DOHH2 (cell line): ENCODE data around the gene VRK2.

ENCODE experiments used
- H3F3A ChIP-seq: fragments of 200-600 bp; sonication (generic), shearing (Covaris generic); 2 replicates; pipeline ENCODE4 v1.6.0; 2016; ENCODE audit warnings: antibody characterized with exemption, mild to moderate bottlenecking; ENCODE audit not compliant: control insufficient read depth, insufficient read depth
- H3K27ac ChIP-seq: fragments of 200-600 bp; sonication (generic); 2 replicates; pipeline ENCODE4 v1.5.1; 2014; ENCODE audit warnings: low read depth, mild to moderate bottlenecking, low read length, moderate library complexity
- H3K27me3 ChIP-seq: fragments of 200-600 bp; sonication (generic); 2 replicates; pipeline ENCODE4 v1.6.1; 2014; ENCODE audit warnings: mild to moderate bottlenecking, low read length, mixed read lengths; ENCODE audit not compliant: control insufficient read depth
- H3K36me3 ChIP-seq: fragments of 200-600 bp; sonication (generic); 2 replicates; pipeline ENCODE4 v1.6.1; 2014; ENCODE audit warnings: mild to moderate bottlenecking, low read length, moderate library complexity, mixed read lengths; ENCODE audit not compliant: control insufficient read depth
- H3K4me1 ChIP-seq: fragments of 200-600 bp; sonication (generic); 2 replicates; pipeline ENCODE4 v1.6.1; 2014; ENCODE audit warnings: mild to moderate bottlenecking, low read length, mixed read lengths; ENCODE audit not compliant: control insufficient read depth
- H3K4me2 ChIP-seq: fragments of 200-600 bp; sonication (generic); 2 replicates; pipeline ENCODE4 v1.6.0; 2014; ENCODE audit warnings: mild to moderate bottlenecking, low read length, moderate library complexity
- H3K4me3 ChIP-seq: fragments of 200-600 bp; sonication (generic); 2 replicates; pipeline ENCODE4 v1.5.1; 2014; ENCODE audit warnings: mild to moderate bottlenecking, low read length, mixed read lengths
- H3K79me2 ChIP-seq: fragments of 200-600 bp; sonication (generic); 2 replicates; pipeline ENCODE4 v1.6.1; 2014; ENCODE audit warnings: mild to moderate bottlenecking, low read length, mixed read lengths; ENCODE audit not compliant: control insufficient read depth
- H3K9me2 ChIP-seq: fragments of 200-600 bp; sonication (generic); replicated peaks from 2 replicates; pipeline ENCODE4 v1.6.1; 2014; ENCODE audit warnings: mild to moderate bottlenecking, low read length, mixed read lengths; ENCODE audit not compliant: control insufficient read depth
- H3K9me3 ChIP-seq: fragments of 200-600 bp; sonication (generic); 2 replicates; pipeline ENCODE4 v1.6.1; 2014; ENCODE audit warnings: antibody characterized with exemption, low read length, mixed read lengths; ENCODE audit not compliant: control insufficient read depth, insufficient read depth
- H4K20me1 ChIP-seq: fragments of 200-600 bp; sonication (generic); 2 replicates; pipeline ENCODE4 v1.6.0; 2014; ENCODE audit warnings: low read depth, mild to moderate bottlenecking, antibody characterized with exemption, low read length, moderate library complexity; ENCODE audit not compliant: control insufficient read depth, insufficient read depth
- CTCF ChIP-seq: fragments of 200-600 bp; sonication (generic); IDR thresholded peaks from one replicate; pipeline ENCODE4 v1.5.1; 2014; ENCODE audit warnings: antibody characterized with exemption, mild to moderate bottlenecking, low read depth, low read length; ENCODE audit not compliant: poor library complexity, severe bottlenecking
- EZH2phosphoT487 ChIP-seq: fragments of 200-600 bp; sonication (generic); IDR thresholded peaks from 2 replicates; pipeline ENCODE4 v1.6.1; 2017; ENCODE audit warnings: borderline replicate concordance, mild to moderate bottlenecking, antibody characterized with exemption, low read length, moderate library complexity, mixed read lengths

VRK2 gene

GRCh38 chr2:58055033-58055786 is 8.6 kb downstream of the VRK2 start:
- peaks cover 3% of the 10 kb centered on the region; the same call in 1 of the 2 replicates for H3K79me2 ChIP-seq
- H3K4me2 ChIP-seq = no peak overlapping the region
- H3K27me3 ChIP-seq = no peaks in the 10 kb centered on the region
- no peak overlapping the region for H3K27ac ChIP-seq
- H3K4me3 ChIP-seq = no peak overlapping the region
- TF ChIP-seq EZH2phosphoT487 (no peak), CTCF (no peak)
- no peaks in the 10 kb centered on the region for H4K20me1 ChIP-seq
- H3K9me3 ChIP-seq = no peaks in the 10 kb centered on the region
- no peaks in the 10 kb centered on the region for H3K9me2 ChIP-seq
- peaks cover 41% of the 10 kb centered on the region for H3K36me3 ChIP-seq
- no peaks in the 10 kb centered on the region for H3K4me1 ChIP-seq
- H3F3A ChIP-seq = no peaks in the 10 kb centered on the region

GRCh38 chr2:58056192-58056916 is 9.7 kb downstream of the VRK2 start:
- H3K79me2 ChIP-seq = peaks cover 3% of the 10 kb centered on the region; the same call in 1 of the 2 replicates

GRCh38 chr2:58057707-58058530 is 11.3 kb downstream of the VRK2 start:
- no peaks in the 10 kb centered on the region for H3K27me3 ChIP-seq
- no peaks in the 10 kb centered on the region for H4K20me1 ChIP-seq
- H3K79me2 ChIP-seq = peaks cover 3% of the 10 kb centered on the region; the same call in 1 of the 2 replicates
- H3K4me3 ChIP-seq = no peak overlapping the region
- H3K27ac ChIP-seq = no peak overlapping the region
- no peaks in the 10 kb centered on the region for H3K9me2 ChIP-seq
- H3K36me3 ChIP-seq = peaks cover 33% of the 10 kb centered on the region
- no peaks in the 10 kb centered on the region for H3F3A ChIP-seq
- no peak overlapping the region for H3K4me2 ChIP-seq
- TF ChIP-seq CTCF (no peak), EZH2phosphoT487 (no peak)
- H3K4me1 ChIP-seq = no peaks in the 10 kb centered on the region
- no peaks in the 10 kb centered on the region for H3K9me3 ChIP-seq

More at GRCh38 chr2:58056192-58056916, 9.7 kb downstream of the VRK2 start:
- no peak overlapping the region for H3K4me2 ChIP-seq
- H3K4me3 ChIP-seq = no peak overlapping the region
- no peaks in the 10 kb centered on the region for H3K4me1 ChIP-seq
- H3K36me3 ChIP-seq = peaks cover 38% of the 10 kb centered on the region
- no peaks in the 10 kb centered on the region for H3K27me3 ChIP-seq
- no peak overlapping the region for H3K27ac ChIP-seq
- no peaks in the 10 kb centered on the region for H3K9me3 ChIP-seq
- H3K9me2 ChIP-seq = no peaks in the 10 kb centered on the region
- TF ChIP-seq CTCF (no peak), EZH2phosphoT487 (no peak)
- H4K20me1 ChIP-seq = no peaks in the 10 kb centered on the region
- H3F3A ChIP-seq = no peaks in the 10 kb centered on the region
